ENCODE measurements around the gene SLC19A1. TPM values are rescaled to one million over a fixed set of nuclear protein-coding genes. Genes with fewer than 3 reads are reported as not detected.

Gene SLC19A1
- polyA plus RNA-seq, 5 donors = 22.7 to 36.4 (median 24.4) TPM

- DNase-seq = no peak
Measured at GRCh38 chr21:45559216-45560105, 17.2 kb upstream of the SLC19A1 start.

- DNase-seq = no peak
Measured at GRCh38 chr21:45558044-45558721, 15.9 kb upstream of the SLC19A1 start.

GRCh38 chr21:45557616-45558043, 15.4 kb upstream of the SLC19A1 start:
- no peak for DNase-seq

- no peak for DNase-seq
Measured at GRCh38 chr21:45556645-45557615, 14.7 kb upstream of the SLC19A1 start.

GRCh38 chr21:45556302-45556644, 14.0 kb upstream of the SLC19A1 start:
- DNase-seq = no peak

- DNase-seq = peak; percentile 86 to 89
Measured at GRCh38 chr21:45555557-45556301, 13.5 kb upstream of the SLC19A1 start.

GRCh38 chr21:45555251-45555556, 13.0 kb upstream of the SLC19A1 start:
- DNase-seq = no peak

GRCh38 chr21:45554477-45555175, 12.4 kb upstream of the SLC19A1 start:
- DNase-seq = peak; percentile 84 to 87

- DNase-seq = no peak
Measured at GRCh38 chr21:45552696-45553391, 10.6 kb upstream of the SLC19A1 start.

- DNase-seq = no peak
Measured at GRCh38 chr21:45551783-45552695, 9.8 kb upstream of the SLC19A1 start.

- no peak for DNase-seq
Measured at GRCh38 chr21:45551316-45551715, 9.1 kb upstream of the SLC19A1 start.

GRCh38 chr21:45550522-45551210, 8.4 kb upstream of the SLC19A1 start:
- DNase-seq = no peak

GRCh38 chr21:45549626-45550463, 7.6 kb upstream of the SLC19A1 start:
- DNase-seq = no peak

GRCh38 chr21:45548711-45549491, 6.7 kb upstream of the SLC19A1 start:
- DNase-seq = no peak

GRCh38 chr21:45547545-45547900, 5.3 kb upstream of the SLC19A1 start:
- DNase-seq = no peak
